T-helper 1 cell (primary cell): Measurements from ENCODE around the gene MSI2.

Source experiments
- DNase-seq, 5 donors: peaks; one replicate each; pipeline ENCODE4 v3.0.0-alpha.2; 2012 to 2020

The MSI2 gene

DNA sequence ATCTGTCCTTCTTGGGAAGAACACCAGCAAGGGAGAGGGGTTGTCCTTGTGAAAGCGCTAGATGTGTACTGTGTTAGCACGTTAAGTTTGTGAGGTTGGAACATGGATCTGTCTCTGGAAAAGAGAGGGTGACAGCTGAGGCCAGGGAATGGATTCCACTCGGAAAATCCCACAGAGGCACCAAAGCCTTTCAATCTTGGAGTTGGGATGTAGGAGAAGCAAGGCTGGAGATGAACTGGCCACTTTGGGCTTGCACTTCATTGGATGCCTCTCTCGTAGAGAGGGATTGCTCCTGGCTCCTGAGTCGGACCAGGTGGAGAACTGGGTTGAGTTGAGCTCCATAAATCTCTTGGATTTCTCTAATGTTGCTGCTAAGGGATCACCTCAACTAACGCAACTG, 421.5 kb downstream of the MSI2 start:
- DNase-seq = no peak

DNA sequence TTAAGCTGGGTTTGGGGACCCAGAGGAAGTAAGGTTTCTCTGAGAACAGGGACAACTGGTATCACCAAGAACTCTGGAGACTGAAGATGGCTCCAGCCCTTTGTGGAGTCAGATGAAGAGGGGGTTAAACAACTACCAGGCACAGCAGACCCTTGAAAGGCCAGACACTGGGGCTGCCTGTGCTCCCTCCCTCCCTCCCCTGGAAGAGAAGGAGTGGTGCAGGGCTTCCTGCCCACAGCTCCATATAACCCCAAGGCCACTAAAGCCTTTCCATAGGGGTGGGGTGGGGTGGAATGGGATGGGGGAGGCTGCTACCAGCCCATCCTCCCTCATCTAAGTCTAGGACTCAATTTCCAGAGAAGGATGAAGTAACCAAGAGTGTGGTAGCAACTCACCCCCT, 422.1 kb downstream of the MSI2 start:
- DNase-seq = no peak

DNA sequence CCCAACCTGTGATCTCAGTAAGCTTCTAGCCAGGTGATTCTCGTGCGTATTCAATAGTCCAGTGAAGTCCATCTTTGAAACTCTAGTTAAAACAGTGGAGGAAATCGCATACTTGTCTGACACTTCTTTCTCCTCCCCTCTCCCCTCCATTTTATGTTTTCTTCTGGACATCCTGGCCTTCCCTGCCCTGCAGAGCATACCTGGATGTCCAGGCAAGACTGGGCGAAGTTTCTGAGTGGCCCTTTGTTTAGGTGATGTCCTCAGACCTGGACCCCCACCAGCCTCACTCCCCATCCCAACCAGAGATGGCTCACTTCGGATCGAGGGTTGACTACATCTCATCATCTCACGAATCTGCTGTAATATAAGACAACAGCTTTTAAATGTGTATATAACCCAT, 423.0 kb downstream of the MSI2 start:
- DNase-seq = no peak

DNA sequence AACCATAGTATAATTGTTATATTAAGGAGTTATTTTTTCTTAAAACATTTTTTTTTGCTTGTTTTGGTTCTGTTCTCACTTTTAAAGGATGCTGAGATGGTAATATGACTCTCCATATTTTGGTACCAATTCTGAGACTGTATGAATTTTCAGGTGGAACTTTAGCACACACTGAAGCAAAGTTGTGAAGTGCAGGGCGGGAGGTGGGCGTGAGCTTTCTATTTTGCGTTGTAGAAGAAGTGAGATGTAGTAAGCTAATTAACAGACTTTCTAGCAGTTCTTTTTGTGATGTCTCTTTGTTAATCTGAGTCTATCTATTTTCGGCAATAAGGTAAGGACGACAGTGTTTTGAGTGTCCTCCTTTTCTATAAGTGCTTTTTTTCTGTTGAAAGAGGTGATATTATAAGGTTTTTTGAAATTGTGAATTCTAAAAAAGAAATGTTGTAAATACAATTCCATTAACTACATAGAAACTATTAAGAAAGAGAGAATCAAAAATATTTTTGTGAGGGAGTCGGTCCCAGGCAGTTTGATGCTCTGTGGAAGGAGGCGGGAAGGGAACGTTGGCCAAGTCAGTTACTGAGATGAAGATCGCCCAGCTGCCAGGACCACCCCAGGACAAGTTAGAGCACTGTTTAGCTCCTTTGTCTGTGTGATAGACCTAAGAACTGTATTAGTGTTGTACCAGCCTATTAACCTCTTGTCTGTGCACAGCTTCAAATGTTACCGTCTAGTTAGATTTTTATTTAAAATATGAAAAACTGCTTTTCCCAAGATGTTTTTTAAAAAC, 423.8 kb downstream of the MSI2 start:
- DNase-seq = no peak

DNA sequence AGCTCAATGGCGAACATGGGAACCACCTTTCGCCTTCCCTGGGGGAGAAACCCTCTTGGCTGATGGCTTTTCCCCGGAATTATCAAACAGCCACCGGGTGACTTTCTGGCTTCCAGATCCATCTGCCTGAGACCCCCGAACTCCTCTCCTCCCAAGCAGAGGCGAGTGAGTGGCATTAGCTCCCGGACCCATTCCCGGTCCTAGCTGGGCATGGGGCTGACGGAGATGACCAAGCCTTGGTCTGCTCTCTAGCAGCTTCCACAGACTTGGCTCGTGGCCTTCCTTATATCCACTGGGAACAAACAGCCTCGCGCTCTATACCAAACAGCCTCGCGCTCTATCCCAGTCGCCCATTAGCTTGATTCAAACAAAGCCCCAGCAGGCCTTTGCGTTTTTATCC, 426.4 kb downstream of the MSI2 start:
- no peak for DNase-seq

DNA sequence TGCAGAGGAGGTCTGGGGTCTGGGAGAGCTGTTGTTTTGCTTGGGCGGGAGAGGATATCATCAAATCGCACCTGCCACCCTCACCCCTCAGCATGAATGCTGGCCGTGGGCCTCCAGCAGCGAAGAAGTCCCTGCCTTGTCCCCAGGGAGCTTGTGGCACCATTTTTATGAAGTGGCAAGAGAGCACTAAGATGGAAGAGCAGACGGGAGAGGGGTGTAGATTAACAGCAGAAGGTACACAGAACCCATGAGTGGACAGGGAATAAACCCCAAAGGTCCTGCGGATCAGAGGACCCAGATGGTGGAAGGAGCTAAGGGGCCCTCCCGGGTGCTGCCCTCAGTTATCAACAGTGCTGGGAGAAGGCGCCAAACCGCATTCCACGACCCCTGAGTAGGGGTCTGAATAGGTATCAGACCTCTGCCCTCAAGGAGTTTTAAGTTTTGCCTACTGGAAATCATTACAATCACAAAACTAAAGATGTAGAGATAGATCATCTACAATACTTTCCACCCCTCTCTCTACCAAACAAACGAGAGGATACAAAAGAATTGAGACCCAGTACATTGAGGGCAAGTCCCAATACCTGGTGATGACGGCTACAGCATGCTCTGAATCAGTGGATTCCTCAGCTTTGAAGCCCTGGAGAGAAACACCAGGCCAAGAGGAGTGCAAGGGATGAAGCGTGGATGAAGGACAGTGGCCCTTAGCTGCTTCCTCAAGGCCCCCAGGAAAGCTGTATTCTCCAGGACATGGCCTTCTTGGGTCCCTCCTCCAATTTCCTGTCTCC, 428.6 kb downstream of the MSI2 start:
- no peak for DNase-seq

DNA sequence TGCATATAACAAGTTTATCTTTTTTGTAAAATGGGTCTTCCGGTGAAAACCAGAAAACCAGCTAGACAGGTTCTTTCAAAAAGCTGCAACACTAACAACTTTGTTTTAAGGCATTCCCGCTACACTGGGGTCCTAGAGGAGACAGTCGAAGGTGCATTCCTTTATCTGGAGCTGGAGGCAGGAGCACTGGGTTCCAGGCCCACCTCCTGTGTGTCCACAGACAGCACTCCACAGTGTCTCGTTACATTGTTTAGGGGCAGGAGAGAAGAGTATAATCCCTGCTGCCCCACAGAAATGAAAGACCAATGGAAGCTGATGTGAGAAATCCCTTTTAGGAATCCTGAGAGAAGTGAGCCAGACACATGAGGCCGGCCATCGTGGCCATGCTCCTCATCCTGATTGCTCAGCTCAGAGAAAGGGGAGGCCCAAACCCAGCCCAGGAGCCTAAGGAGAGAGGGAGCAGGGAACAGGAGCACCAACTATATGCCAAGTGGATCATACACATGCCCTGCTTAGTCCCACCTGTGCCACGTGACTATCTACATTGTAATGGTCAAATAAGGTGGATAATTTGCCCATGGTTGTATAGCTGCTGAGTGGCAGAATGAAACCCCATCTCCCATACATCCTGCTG, 429.3 kb downstream of the MSI2 start:
- no peak for DNase-seq

DNA sequence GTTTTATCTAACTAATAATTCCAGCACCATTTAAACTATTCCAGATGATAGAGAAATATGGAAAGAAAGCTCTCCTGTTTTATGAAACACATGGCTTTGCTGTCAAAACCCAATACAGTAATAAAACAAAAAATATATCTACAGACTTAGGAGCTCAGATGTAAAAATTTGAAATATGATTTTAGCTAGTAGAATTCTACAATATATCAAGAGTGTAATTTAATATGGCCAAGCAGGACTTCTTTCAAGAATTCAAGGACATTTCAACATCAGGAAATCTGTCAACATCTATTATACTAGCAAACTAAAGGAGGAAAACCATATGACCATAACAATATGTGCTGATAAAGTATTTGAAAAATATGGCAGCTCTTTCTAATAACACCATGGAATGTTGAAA, 431.3 kb downstream of the MSI2 start:
- no peak for DNase-seq

DNA sequence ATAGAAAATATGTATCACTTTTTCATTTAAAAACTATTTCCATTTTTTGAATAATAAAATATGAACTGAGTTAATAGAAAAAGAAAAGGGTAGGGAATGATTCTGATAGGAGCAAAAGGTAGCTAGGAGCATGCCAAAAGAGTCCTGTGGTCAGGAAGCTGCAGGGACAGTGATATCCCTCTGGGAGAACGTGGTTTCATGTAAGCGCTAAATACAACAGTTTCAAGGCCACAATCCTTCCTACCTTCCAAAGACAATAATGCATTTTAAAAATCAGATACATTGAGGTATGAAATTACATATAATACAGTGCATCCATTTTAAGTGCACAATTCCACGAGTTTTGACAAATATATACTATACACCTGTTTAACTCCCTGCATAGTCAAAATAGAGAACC, 432.9 kb downstream of the MSI2 start:
- DNase-seq = no peak

DNA sequence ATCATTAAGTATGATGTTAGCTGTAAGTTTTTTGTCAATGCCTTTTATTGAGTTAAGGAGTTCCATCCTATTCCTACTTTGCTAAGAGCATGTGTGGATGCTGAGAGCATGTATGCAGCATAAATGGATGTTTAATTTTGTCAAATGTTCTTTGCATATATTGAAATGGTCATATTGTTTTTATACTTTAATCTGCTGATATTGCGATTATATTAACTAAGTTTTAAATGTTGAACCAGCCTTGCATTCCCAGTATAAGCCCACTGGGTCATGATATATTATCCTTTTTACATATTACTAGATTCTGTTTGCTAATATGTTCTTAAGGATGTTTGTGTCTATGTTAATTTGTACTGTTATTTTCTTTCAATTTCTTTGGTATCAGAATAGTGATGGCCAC, 435.6 kb downstream of the MSI2 start:
- no peak for DNase-seq

DNA sequence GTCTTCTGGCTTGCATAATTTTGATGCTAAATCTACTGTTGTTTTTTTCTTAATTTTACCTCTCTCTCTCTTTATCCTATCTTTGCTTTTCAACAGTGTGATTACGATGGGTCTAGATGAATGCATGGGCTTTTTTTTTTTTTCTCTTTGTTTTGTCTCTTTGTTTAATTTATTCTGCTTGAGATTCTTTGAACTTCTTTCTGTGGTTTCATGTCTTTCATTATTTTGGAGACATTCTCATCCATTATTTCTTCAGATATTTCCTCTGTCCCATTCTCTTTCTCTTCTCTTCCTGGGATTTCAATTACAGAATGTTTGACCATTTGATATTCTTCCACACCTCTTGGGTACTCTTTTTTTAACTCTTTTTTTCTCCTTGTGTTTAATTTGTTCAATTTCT, 436.4 kb downstream of the MSI2 start:
- no peak for DNase-seq

DNA sequence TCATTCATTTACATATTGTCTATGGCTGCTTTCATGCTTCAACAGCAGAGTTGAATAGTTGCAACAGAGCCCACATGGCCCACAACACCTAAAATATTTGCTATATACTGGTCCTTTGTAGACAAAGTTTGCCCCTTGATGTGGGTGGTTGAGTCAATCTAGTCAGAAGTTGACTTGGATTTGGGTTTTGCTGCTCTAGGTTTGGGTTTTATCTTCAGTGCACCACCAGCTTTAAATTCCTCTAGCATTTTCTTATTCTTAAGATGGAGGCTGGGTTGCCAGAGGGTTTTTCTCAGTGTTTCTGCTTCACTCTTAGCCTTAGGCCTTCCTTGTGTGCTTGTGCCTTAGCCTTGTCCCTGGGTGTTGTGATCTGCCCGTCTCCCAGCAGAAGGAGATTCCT, 437.7 kb downstream of the MSI2 start:
- no peak for DNase-seq

DNA sequence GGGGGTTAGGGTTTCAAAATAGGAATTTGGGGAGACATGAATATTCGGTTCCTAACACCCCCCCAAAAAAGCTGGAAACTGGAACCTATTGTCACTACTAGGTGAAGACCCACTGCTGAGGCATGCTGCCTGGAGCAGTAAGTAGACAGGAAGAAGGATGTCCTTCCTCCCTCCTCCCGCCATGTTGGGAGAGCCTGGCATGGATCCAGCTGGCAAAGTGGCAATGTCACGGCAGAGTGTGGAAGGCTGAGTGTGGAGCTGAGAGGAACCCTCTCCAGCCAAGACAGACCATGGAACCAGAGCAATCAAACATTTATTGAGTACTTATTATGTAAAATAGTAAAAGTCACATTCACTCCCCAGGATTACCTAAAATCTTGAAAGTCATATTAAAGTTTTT, 439.7 kb downstream of the MSI2 start:
- DNase-seq = no peak

DNA sequence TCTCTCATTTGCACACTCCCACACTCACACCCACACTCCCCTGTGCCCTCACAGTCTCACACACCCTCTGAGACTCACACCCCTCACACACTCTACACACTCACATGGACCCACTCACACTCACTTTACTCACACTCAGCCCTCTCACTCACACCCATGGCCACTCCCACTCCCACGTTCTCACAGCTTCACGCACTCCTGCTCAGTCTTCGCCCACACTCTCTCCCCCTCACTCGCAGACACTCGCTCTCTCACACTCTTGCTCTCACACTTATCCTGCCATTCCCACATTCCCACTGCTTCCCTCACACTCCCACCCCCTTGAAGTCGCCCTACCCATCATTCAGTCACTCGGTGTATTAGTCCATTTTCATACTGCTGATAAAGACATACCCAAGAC, 440.9 kb downstream of the MSI2 start:
- DNase-seq = no peak

DNA sequence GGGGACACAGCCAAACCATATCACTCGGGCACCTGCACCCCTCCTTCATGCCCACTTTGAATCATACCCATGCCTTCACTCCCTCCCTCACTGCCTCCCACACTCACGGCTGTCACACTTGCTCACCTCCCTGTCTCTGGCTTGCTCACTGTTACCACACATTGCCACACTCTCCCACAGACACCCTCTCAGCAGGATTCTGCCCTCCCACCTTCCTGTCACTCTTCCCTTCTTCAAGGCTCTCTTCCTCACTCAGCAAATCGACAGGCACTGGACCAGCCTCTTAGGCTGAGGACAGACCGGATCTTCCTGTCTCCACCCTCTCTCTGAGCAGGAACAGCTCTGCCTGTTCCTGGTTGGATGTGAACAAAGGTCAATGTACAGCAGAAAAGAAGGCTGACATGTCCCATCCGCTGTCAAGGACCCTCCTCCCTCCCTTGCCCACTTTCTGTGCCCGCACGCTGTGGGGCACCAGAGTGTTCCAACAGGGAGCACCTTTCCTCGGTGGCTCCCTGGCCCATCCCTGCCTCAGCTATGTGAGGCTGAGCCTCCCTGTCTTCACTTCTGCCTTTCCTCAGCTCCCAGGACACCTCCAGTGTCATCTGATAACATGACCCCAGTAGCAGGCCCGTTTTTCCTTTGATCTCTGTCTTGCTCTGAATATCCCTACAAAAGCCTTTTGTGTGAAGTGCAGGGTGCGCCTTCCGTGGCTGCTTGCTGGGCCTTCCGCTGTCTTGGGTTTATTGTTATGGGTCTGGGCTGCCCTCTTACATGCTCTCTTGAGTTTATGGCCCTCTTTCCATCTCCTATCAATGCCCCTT, 441.8 kb downstream of the MSI2 start:
- no peak for DNase-seq

DNA sequence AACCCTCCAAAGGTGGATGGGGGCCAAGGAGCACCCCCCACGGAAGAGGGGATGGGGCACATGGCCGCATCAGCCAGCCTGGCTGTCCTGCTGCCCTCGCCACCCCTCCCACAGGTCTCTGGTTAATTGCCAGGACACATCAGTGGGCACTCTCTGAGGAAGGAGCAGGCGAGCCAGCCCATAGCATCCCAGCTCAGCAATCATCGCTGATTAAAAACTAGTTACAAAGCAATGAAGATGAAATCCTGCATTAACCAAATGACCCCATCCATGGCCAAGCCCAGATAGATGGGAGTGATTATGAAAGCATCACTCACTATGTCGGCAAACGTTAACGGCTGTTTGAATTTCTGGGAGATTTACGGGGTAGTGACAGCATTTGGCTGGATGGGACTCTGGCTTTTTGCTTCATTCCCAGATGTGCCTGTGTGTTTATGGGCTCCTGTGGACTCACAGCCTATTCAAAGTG, 443.5 kb downstream of the MSI2 start:
- no peak for DNase-seq

DNA sequence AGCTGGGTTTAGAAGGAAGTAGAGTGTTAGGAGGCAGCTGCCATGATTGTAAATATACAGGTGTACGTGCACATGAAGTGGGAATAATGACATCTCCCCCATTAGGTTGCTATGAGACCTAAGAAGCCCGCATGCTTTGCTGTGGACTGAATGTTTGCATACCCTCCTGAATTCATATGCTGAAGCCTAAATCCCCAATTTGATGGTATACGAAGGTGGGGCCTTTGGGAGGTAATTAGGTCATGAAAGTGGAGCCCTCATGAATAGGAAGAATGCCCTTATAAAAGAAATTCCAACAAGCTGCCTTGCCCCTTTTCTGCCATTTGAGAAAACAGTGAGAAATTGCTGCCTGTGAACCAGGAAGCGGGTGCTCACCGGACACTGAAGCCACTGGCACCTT, 444.8 kb downstream of the MSI2 start:
- DNase-seq = no peak

DNA sequence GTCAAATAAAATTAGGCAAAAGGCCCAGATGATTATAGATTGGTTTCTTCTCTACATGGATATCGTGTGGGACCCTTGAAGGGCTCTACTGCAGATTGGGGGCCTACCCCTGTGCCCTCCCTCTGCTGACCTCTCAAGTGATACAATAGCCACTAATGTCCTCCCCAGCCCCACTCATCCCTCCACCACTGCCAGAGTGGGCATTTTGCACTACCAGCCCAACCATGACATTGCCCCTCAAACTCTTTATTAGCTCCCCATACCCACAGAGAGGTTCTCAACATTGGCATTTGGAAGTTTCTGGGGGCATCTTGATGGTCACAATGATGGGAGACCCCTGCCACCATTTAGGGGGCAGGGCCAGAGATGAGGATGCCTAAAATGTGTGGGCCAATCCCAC, 446.9 kb downstream of the MSI2 start:
- DNase-seq = no peak

DNA sequence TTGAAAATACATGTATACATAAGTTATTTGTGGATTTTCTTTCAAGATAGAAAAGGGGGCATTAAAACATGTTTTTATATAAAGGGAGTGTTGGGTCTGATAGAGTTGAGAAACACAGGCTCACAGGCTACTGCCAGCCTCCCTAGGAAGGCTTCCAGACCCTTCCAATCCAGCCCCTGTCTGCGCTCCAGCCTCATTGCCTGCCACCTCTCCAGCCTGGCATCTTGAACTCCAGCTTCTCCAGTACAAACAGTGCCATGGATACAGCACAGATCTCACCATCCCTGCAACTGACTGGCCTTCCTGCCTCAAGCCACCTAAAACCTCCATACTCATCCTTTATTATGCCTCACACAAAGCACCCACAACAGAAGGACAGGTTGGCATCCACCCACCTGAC, 448.1 kb downstream of the MSI2 start:
- no peak for DNase-seq

DNA sequence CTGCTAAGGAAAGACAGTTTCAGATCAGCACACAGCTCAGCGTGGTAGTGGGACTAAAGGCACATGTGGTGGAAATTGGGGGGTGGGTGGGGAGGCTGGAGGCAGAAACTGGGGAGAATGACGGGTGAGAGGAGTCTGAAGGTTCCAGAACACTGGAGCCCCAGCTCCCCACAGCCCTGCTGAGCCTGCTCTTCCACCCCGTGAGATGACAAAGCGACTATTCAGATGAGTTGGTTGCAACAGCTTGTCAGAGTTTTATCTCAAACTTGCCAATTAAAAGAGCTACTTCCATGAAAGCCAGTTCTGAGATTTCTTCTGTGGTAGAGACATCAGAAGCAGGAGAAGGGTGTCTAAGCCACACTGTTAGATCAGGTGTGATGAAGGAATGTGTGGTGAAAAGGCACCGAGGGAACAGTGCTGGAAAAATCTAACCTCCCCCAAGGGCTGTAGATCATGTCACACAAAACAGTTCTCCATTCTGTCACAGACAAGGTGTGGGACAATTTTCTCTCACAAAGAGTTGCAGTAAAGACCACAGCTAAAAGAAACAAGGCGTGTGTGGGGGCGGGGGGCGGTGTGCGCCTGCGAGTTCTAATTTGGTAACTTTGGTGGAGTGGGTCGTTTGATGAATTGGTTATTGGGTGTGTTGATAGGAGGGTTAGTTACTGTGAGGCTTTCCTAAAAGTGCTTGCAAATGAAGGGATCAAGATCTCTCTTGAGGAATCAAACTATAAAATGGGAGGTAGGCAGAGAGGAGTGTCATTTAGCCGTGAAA, 449.8 kb downstream of the MSI2 start:
- DNase-seq = no peak

DNA sequence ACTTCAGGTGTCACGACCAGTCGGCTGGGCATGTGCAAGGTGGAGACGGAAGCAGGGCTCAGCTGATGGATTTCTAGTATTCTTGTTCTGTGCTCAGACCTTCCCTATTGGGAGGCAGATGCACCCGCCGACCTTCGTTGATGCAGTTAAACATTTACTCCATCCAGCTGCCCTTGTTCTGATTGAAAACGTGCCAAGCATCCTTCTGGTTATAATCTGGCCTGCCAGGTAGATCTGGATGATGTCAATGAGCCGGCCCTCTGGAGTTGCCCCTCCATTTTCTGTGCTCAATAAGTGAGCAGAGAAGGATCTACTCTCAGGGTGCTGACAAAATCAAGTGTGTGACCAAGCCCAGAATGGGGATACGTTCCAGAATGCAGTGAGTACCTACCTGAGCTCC, 450.4 kb downstream of the MSI2 start:
- DNase-seq = no peak

DNA sequence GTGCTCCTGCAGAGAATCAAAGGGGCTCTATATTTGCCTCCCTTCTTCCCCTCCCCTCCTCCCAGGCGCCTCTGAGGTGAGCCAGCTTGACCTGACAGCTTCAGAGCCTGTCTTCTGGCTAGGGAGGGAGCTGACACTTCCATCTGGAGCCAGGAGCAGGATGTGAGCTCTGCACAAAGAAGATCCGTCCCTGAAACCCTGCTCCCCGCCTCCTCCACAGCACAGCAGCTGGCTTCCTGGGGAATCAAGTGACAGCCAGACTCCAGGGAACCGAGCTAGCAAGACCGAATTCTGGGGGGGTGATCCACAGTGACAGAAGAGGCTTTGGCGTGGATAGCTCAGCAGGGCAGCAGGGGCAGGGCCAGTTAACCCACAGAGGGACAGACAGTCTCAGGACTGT, 451.6 kb downstream of the MSI2 start:
- DNase-seq = no peak
